Endothelial cell of umbilical vein (primary cell): ENCODE data around the gene PRDM12. TPM values are rescaled to one million over a fixed set of nuclear protein-coding genes. Genes with fewer than 3 reads are reported as not detected.

Source experiments
- BruUV-seq: library from RNA; stranded (reverse); fragments of 400-500 nt; replicated peaks from 2 replicates; lab custom pipeline; 2021; lab: Mats Ljungman, UMichigan
- CTCF ChIA-PET: fragments of 300-600, 350-600 bp; sonication (Branson Sonifier 250); formaldehyde crosslinking; loops from one replicate; lab custom pipeline; 2021; ENCODE audit warnings: antibody characterized with exemption, inconsistent platforms; lab: Charles Lee
- POLR2A ChIA-PET: fragments of 300-600, 350-600 bp; sonication (Branson Sonifier 250); formaldehyde crosslinking; loops from one replicate; lab custom pipeline; 2021; ENCODE audit warnings: antibody characterized with exemption, inconsistent platforms; lab: Charles Lee
- DNase-seq: peaks from one replicate; pipeline ENCODE4 v3.0.0-alpha.2; 2011; ENCODE audit warnings: low read depth, low spot score
- FAIRE-seq: peaks from 2 replicates; lab custom pipeline; 2011; peaks lifted over from hg19 to GRCh38; lab: Jason Lieb, UNC
- H2AFZ ChIP-seq: 2 replicates; pipeline ENCODE4 v1.6.0; 2012; ENCODE audit warnings: low read depth, low read length, control low read depth, inconsistent platforms
- H3K27ac ChIP-seq: 2 replicates; pipeline ENCODE4 v1.5.1; 2011; ENCODE audit warnings: low read depth, mild to moderate bottlenecking, control low read depth, low read length, moderate library complexity; ENCODE audit not compliant: insufficient read depth
- H3K27me3 ChIP-seq, 2 experiments: 2 replicates each; pipeline versions ENCODE4 v1.6.0 to v1.6.1; 2011; ENCODE audit warnings: low read length in 2 of 2, mixed read lengths in 1 of 2; ENCODE audit not compliant: control insufficient read depth in 2 of 2, insufficient read depth in 2 of 2
- H3K36me3 ChIP-seq, 2 experiments: 2 replicates in 1 of 2; 3 replicates in 1 of 2; pipeline ENCODE4 v1.5.1; 2011; ENCODE audit warnings: low read length in 2 of 2, mild to moderate bottlenecking in 1 of 2, moderate library complexity in 1 of 2; ENCODE audit not compliant: control insufficient read depth in 2 of 2, insufficient read depth in 2 of 2; ENCODE audit errors: extremely low read depth in 1 of 2
- H3K4me1 ChIP-seq: 3 replicates; pipeline ENCODE4 v1.5.1; 2011; ENCODE audit warnings: mild to moderate bottlenecking, low read length; ENCODE audit not compliant: control insufficient read depth, insufficient read depth; ENCODE audit errors: extremely low read depth
- H3K4me2 ChIP-seq: 2 replicates; pipeline ENCODE4 v1.6.1; 2011; ENCODE audit warnings: low read length, control low read depth, mixed read lengths; ENCODE audit not compliant: insufficient read depth
- H3K4me3 ChIP-seq, 3 experiments: fragments of 200-600 bp in 1 of 3; sonication (generic), shearing (Covaris generic) in 1 of 3; replicated peaks in 1 of 3; 2 replicates each; pipeline ENCODE4 v1.5.1; 2011 to 2016; ENCODE audit warnings: control low read depth in 3 of 3, low read length in 3 of 3, mild to moderate bottlenecking in 2 of 3, inconsistent platforms in 1 of 3, low read depth in 1 of 3, moderate library complexity in 1 of 3; ENCODE audit not compliant: insufficient read depth in 1 of 3
- H3K79me2 ChIP-seq: 2 replicates; pipeline ENCODE4 v1.6.0; 2012; ENCODE audit warnings: low read length, inconsistent platforms; ENCODE audit not compliant: control insufficient read depth, insufficient read depth
- H3K9ac ChIP-seq: replicated peaks from 2 replicates; pipeline ENCODE3; 2011; ENCODE audit warnings: low read length, control low read depth; ENCODE audit not compliant: insufficient read depth; ENCODE audit errors: extremely low read depth
- H3K9me1 ChIP-seq: replicated peaks from 3 replicates; pipeline ENCODE4 v1.6.0; 2011; ENCODE audit warnings: mild to moderate bottlenecking, low read length; ENCODE audit not compliant: control insufficient read depth, insufficient read depth; ENCODE audit errors: extremely low read depth
- H3K9me3 ChIP-seq: replicated peaks from 2 replicates; pipeline ENCODE4 v1.5.1; 2012; ENCODE audit warnings: low read length, inconsistent platforms; ENCODE audit not compliant: control insufficient read depth, insufficient read depth
- H4K20me1 ChIP-seq: replicated peaks from 2 replicates; pipeline ENCODE3; 2011; ENCODE audit warnings: mild to moderate bottlenecking, low read length; ENCODE audit not compliant: control insufficient read depth, insufficient read depth; ENCODE audit errors: extremely low read depth
- EZH2 ChIP-seq: IDR thresholded peaks from 2 replicates; pipeline ENCODE4 v1.6.1; 2012; ENCODE audit warnings: borderline replicate concordance, low read depth, mild to moderate bottlenecking, moderate library complexity, low read length, inconsistent platforms; ENCODE audit not compliant: severe bottlenecking
- FOS ChIP-seq: IDR thresholded peaks from 2 replicates; pipeline ENCODE4 v1.6.1; 2011; ENCODE audit warnings: mild to moderate bottlenecking, low read length, moderate library complexity, borderline replicate concordance; ENCODE audit not compliant: insufficient read depth
- GATA2 ChIP-seq: IDR thresholded peaks from 2 replicates; pipeline ENCODE4 v1.7.0; 2011; ENCODE audit warnings: low read depth, mild to moderate bottlenecking, moderate library complexity, mixed read lengths, low read length; ENCODE audit not compliant: insufficient read length, insufficient read depth
- JUN ChIP-seq: IDR thresholded peaks from 2 replicates; pipeline ENCODE4 v1.6.1; 2011; ENCODE audit warnings: borderline replicate concordance, low read depth; ENCODE audit not compliant: insufficient read length, insufficient read depth
- MYC ChIP-seq: IDR thresholded peaks from one replicate; pipeline ENCODE4 v1.6.1; 2011; ENCODE audit warnings: mild to moderate bottlenecking, low read depth, low read length
- POLR2A ChIP-seq: IDR thresholded peaks from 2 replicates; pipeline ENCODE4 v1.6.1; 2012; ENCODE audit warnings: low read depth, mild to moderate bottlenecking, control low read depth, low read length
- POLR2AphosphoS5 ChIP-seq: IDR thresholded peaks from 2 replicates; pipeline ENCODE4 v1.6.1; 2012; ENCODE audit warnings: low read depth, mild to moderate bottlenecking, control low read depth, low read length, moderate library complexity; ENCODE audit not compliant: insufficient read depth
- dilution Hi-C: fragments of 300-500 bp; cut with MboI; formaldehyde crosslinking; loops from one replicate; pipeline ENCODE4 v1.15.0; 2019; ENCODE audit warnings: low sequenced_read_pairs; ENCODE audit not compliant: extremely low pct_ligation_motif_present
- intact Hi-C: fragments of 100-400 bp; cut with micrococcal nuclease; formaldehyde crosslinking; loops from one replicate; pipeline ENCODE4 v1.10.0; 2022
- polyA plus RNA-seq, 4 experiments: library from polyadenylated mRNA; depleted of rRNA in 3 of 4; stranded (reverse) in 3 of 4; unstranded in 1 of 4; fragments of >200 nt; gene quantifications; 2 replicates each; pipeline versions ENCODE4 v1.2.1 to v1.2.3, GENCODE V29; 2011 to 2012; ENCODE audit warnings: missing spikeins in 1 of 4
- total RNA-seq: library from RNA; stranded (reverse); gene quantifications from 2 replicates; pipeline ENCODE4 v1.2.3, GENCODE V29; 2021
- TF ChIP-seq, protein P1 (sequence below): IDR thresholded peaks from 2 replicates; pipeline ENCODE4 v1.6.1; 2011; ENCODE audit not compliant: insufficient read depth, insufficient read length
- TF ChIP-seq, protein P2 (sequence below), 2 donors: IDR thresholded peaks; 1 replicate in 1 of 2; 2 replicates in 1 of 2; pipeline ENCODE4 v1.5.1; 2011; ENCODE audit warnings: low read length in 2 of 2, mild to moderate bottlenecking in 2 of 2, moderate library complexity in 2 of 2, control low read depth in 1 of 2, inconsistent platforms in 1 of 2, low read depth in 1 of 2; ENCODE audit not compliant: insufficient read depth in 1 of 2; ENCODE audit errors: extremely low read depth in 1 of 2

Gene PRDM12
- total and polyA plus RNA-seq, 2 donors (not counting 3 experiments of a cell fraction or from before 2014, with no cell fraction given), result not detected

DNA sequence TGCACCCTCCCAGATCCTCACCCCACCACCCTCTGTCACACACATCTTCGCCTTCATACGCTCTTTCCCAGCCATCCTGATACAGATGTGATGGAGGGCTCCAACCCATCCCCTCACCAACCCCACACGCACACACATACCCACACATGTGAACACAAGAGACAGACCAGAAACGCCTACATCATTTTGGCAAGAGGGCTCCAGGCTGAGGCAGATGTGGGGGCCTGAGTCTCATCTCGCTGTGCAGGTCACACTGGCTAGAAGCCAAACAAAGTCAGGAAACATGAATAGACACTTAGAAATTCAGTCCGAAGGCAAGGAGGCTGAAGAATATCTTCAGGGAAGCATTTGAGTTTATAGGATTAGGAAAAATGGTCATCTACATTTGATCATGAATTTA, 6.2 kb downstream of the PRDM12 start:
- no peaks in the 10 kb centered on the region for H3K4me1 ChIP-seq
- POLR2A ChIA-PET, result no interaction called here
- no peak overlapping the region for H3K4me2 ChIP-seq
- no peaks in the 10 kb centered on the region for H3K9me1 ChIP-seq
- H3K79me2 ChIP-seq, result no peaks in the 10 kb centered on the region
- peaks cover 27 to 31% of the 10 kb centered on the region in 2 experiments for H3K27me3 ChIP-seq
- intact Hi-C loops, result no loop called here
- no peaks in the 10 kb centered on the region for H3K9me3 ChIP-seq
- no peaks in the 10 kb centered on the region for H3K36me3 ChIP-seq
- no peaks in the 10 kb centered on the region for H4K20me1 ChIP-seq
- H3K27ac ChIP-seq, result no peak overlapping the region
- CTCF ChIA-PET, result interaction anchor here (1.2 kb wide), 1 partner anchor 12 kb away, joined by 3 read pairs; no protein-coding TSS in a partner anchor
- DNase-seq (no peak), FAIRE-seq (no peak)
- H2AFZ ChIP-seq, result no peak overlapping the region
- TF ChIP-seq JUN, result no peak
- TF ChIP-seq, protein P1, sequence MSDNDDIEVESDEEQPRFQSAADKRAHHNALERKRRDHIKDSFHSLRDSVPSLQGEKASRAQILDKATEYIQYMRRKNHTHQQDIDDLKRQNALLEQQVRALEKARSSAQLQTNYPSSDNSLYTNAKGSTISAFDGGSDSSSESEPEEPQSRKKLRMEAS, result no peak
- TF ChIP-seq EZH2, result no peak
- TF ChIP-seq, protein P2, sequence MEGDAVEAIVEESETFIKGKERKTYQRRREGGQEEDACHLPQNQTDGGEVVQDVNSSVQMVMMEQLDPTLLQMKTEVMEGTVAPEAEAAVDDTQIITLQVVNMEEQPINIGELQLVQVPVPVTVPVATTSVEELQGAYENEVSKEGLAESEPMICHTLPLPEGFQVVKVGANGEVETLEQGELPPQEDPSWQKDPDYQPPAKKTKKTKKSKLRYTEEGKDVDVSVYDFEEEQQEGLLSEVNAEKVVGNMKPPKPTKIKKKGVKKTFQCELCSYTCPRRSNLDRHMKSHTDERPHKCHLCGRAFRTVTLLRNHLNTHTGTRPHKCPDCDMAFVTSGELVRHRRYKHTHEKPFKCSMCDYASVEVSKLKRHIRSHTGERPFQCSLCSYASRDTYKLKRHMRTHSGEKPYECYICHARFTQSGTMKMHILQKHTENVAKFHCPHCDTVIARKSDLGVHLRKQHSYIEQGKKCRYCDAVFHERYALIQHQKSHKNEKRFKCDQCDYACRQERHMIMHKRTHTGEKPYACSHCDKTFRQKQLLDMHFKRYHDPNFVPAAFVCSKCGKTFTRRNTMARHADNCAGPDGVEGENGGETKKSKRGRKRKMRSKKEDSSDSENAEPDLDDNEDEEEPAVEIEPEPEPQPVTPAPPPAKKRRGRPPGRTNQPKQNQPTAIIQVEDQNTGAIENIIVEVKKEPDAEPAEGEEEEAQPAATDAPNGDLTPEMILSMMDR (IDR thresholded peaks at IDR 0.05; ENCODE audit: extremely low read depth in 1 of 2, insufficient read depth in 1 of 2, low read depth in 1 of 2, low read length in 2 of 2), result no peak
- TF ChIP-seq GATA2, result no peak
- no peak for TF ChIP-seq FOS
- TF ChIP-seq POLR2AphosphoS5, result no peak
- TF ChIP-seq MYC, result no peak
- TF ChIP-seq POLR2A, result no peak
- H3K9ac ChIP-seq, result no peak overlapping the region
- dilution Hi-C loops, result no loop called here
- no peak overlapping the region for H3K4me3 ChIP-seq
- BruUV-seq, result no TSS peak
